IMR-90 (cell line): ENCODE results near the gene IDH3G. TPM values are rescaled to one million over a fixed set of nuclear protein-coding genes. Genes with fewer than 3 reads are reported as not detected.

Experiments
- POLR2A ChIP-seq: IDR thresholded peaks from 2 replicates; pipeline ENCODE4 v1.6.1; 2012; ENCODE audit warnings: mild to moderate bottlenecking, low read depth, low read length
- polyA plus RNA-seq, 3 experiments: library from polyadenylated mRNA; depleted of rRNA; stranded (reverse); fragments of >200 nt; gene quantifications; 2 replicates each; pipeline ENCODE4 v1.2.3, GENCODE V29; 2012; ENCODE audit warnings: low replicate concordance in 1 of 3
- total RNA-seq: library from RNA; depleted of rRNA; stranded (reverse); fragments of >200 nt; gene quantifications from 2 replicates; pipeline ENCODE4 v1.2.3, GENCODE V29; 2012
- TF ChIP-seq, protein P1 (sequence below): conservative IDR thresholded peaks from 2 replicates; pipeline ENCODE4 v1.5.1; 2012; ENCODE audit warnings: mild to moderate bottlenecking, low read depth, low read length, improper control_type of control experiment

IDH3G gene
- total and polyA plus RNA-seq, 2 of the 4 experiments (the other 2 are of a cell fraction): 79.4 to 85.7 TPM

DNA sequence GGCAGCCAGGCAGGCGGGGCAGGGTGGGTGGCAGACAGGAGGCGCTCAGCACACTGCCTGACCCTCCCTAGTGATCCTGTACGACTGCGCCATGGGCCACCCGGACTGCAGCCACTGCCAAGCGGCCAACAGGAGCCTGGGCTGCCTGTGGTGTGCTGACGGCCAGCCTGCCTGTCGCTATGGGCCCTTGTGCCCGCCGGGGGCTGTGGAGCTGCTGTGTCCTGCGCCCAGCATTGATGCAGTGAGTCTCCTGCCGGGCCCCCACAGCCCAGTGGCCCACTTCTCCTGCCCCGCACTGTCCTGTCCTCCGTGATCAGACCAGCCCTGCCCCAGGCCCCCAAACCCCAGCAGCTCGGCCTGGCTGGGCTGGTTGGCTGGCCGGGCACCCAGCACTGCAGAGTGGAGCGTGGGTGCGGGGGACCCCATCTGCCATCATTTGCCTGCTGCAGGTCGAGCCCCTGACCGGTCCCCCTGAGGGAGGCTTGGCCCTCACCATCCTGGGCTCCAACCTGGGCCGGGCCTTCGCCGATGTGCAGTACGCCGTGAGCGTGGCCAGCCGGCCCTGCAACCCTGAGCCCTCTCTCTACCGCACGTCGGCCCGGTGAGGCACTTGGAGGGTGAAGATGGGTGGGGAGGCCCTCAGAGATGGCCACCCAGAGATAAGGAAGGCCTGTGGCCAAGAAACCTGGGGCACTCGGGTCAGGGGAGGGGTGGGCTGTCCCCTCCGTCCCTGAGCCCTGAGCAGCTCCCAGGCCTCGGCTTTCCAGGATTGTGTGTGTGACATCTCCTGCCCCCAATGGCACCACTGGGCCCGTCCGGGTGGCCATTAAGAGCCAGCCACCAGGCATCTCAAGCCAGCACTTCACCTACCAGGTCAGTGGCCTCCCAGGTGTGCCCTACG, 22.5 kb downstream of the IDH3G start (continued):
- TF ChIP-seq, protein P1, sequence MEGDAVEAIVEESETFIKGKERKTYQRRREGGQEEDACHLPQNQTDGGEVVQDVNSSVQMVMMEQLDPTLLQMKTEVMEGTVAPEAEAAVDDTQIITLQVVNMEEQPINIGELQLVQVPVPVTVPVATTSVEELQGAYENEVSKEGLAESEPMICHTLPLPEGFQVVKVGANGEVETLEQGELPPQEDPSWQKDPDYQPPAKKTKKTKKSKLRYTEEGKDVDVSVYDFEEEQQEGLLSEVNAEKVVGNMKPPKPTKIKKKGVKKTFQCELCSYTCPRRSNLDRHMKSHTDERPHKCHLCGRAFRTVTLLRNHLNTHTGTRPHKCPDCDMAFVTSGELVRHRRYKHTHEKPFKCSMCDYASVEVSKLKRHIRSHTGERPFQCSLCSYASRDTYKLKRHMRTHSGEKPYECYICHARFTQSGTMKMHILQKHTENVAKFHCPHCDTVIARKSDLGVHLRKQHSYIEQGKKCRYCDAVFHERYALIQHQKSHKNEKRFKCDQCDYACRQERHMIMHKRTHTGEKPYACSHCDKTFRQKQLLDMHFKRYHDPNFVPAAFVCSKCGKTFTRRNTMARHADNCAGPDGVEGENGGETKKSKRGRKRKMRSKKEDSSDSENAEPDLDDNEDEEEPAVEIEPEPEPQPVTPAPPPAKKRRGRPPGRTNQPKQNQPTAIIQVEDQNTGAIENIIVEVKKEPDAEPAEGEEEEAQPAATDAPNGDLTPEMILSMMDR: no peak
- no peak for TF ChIP-seq POLR2A
